Progenitor cell of endocrine pancreas (in vitro differentiated cells): ENCODE results near the gene PLIN1. TPM values are rescaled to one million over a fixed set of nuclear protein-coding genes. Genes with fewer than 3 reads are reported as not detected.

Experiments used
- DNase-seq: peaks from one replicate; pipeline ENCODE4 v3.0.0; 2021; ENCODE audit warnings: low spot score; ENCODE audit not compliant: unreplicated experiment
- H3K27ac Mint-ChIP-seq: 2 replicates; pipeline ENCODE4 v1.8.0; 2021; ENCODE audit warnings: mild to moderate bottlenecking, moderate library complexity, mixed read lengths
- H3K27me3 Mint-ChIP-seq: 2 replicates; pipeline ENCODE4 v1.8.0; 2021; ENCODE audit warnings: mixed read lengths
- H3K36me3 Mint-ChIP-seq: 2 replicates; pipeline ENCODE4 v1.8.0; 2022; ENCODE audit warnings: mixed read lengths; ENCODE audit not compliant: insufficient read depth
- H3K4me1 Mint-ChIP-seq: 2 replicates; pipeline ENCODE4 v1.8.0; 2021; ENCODE audit warnings: low read depth, mixed read lengths
- H3K4me3 Mint-ChIP-seq: 2 replicates; pipeline ENCODE4 v1.8.0; 2021; ENCODE audit warnings: low read depth, mild to moderate bottlenecking, moderate library complexity, mixed read lengths
- H3K9me3 Mint-ChIP-seq: 2 replicates; pipeline ENCODE4 v1.8.0; 2021; ENCODE audit warnings: low read depth, mixed read lengths
- total RNA-seq: library from RNA; stranded (reverse); gene quantifications from 2 replicates; pipeline ENCODE4 v1.2.1, GENCODE V29; 2021
- TF ChIP-seq, protein P1 (sequence below): fragments of 200-600 bp; sonication (generic); IDR thresholded peaks from one replicate; pipeline ENCODE4 v1.5.0; 2021; ENCODE audit warnings: antibody characterized with exemption, mild to moderate bottlenecking; ENCODE audit not compliant: unreplicated experiment

Gene PLIN1
- total RNA-seq, 1 donor from 2014 or later: 0.24 TPM

DNA sequence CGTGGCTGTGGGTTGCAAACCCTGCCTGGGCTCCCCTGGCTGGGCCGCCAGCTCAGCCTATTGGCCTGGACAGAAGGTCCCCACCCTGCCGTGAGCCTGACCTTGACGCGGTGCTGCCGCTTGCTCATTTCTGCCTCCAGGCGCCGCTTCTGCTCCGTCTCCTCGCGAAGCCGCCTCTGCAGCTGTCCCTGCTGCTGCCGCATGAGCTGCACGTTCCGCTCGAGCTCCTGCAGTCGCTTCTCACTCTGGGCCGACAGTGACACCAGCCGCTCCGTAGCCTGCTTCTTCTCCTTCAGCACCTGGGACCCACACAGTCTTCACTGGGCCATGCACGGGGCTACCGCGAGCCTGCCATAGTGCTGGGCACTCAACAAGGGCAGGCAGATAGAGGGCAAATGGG is 45.6 kb downstream of the PLIN1 start:
- H3K9me3 Mint-ChIP-seq: no peaks in the 10 kb centered on the region
- H3K27me3 Mint-ChIP-seq: no peaks in the 10 kb centered on the region
- no peak overlapping the region for H3K27ac Mint-ChIP-seq

DNA sequence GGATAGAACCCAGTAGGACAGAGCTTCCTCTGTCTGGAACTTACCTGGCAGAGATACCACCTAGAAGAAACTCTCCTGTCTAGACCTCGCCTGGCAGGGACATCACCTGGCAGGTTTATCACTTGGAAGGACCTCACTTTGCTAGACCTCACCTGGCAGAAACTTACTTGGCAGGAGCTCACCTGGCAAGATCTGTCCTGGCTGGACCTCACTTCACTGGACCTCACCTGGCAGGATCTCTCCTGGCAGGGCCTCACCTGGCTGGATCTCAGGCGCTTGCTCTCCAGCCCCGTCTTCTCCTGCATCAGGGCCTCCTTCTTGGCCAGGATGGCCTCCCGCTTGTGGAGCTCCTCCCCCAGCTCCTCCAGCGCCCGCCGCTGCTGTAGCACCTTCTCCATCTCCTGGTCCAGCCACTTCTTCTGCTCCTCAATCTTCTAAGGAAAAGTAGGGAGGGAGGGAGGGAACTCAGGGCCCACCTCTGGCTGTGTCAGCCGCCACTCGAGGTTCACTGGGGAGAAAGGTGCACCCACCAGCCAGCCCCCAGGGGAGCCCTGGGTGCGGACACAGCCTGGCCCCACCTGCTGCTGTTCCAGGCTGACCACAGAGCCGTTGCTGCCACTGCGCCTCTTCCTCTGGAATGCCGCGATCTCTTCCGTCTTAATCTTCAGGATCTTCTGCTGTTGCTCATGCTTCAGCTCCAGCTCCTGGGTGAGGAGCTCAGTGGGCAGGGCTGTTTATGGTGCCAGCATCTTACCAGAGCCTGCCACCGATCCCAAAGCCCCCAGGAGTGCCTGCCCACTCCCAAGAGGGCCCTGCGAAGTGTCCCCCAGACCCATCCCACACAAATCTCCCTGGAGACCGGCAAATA is 46.4 kb downstream of the PLIN1 start:
- Mint-ChIP-seq H3K4me3 (no peak overlapping the region), H3K36me3 (peaks cover 47% of the 10 kb centered on the region), H3K27me3 (no peaks in the 10 kb centered on the region), H3K9me3 (no peaks in the 10 kb centered on the region), H3K27ac (peak overlapping the region; percentile 41), H3K4me1 (no peaks in the 10 kb centered on the region)
- TF ChIP-seq, protein P1, sequence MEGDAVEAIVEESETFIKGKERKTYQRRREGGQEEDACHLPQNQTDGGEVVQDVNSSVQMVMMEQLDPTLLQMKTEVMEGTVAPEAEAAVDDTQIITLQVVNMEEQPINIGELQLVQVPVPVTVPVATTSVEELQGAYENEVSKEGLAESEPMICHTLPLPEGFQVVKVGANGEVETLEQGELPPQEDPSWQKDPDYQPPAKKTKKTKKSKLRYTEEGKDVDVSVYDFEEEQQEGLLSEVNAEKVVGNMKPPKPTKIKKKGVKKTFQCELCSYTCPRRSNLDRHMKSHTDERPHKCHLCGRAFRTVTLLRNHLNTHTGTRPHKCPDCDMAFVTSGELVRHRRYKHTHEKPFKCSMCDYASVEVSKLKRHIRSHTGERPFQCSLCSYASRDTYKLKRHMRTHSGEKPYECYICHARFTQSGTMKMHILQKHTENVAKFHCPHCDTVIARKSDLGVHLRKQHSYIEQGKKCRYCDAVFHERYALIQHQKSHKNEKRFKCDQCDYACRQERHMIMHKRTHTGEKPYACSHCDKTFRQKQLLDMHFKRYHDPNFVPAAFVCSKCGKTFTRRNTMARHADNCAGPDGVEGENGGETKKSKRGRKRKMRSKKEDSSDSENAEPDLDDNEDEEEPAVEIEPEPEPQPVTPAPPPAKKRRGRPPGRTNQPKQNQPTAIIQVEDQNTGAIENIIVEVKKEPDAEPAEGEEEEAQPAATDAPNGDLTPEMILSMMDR: no peak
- DNase-seq: no peak

More for the DNA sequence above, 45.6 kb downstream of the PLIN1 start:
- Mint-ChIP-seq H3K4me1 (no peaks in the 10 kb centered on the region), H3K36me3 (peaks cover 44% of the 10 kb centered on the region), H3K4me3 (no peak overlapping the region)
- TF ChIP-seq, protein P1: no peak
- no peak for DNase-seq

DNA sequence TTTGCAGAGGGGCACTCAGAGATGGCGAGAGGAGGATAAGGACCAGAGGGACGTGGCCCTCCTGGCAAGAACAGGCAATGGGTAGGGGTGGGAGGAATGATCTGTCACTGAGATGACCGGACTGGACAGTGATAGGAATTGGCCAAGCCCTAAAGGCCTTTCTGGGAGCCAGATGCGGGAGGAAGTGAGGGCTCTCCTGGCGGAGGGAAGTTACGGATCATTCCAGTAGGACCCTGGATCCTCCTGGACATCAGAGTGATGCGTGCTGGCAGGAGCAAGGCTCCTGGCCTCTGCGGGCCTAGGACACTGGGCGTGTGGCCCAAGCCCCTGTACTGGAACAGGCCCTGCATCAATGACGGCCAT is 47.3 kb downstream of the PLIN1 start:
- TF ChIP-seq, protein P1: no peak
- H3K9me3 Mint-ChIP-seq: no peaks in the 10 kb centered on the region
- DNase-seq: no peak
- no peak overlapping the region for H3K4me3 Mint-ChIP-seq
- peaks cover 46% of the 10 kb centered on the region for H3K36me3 Mint-ChIP-seq
- H3K27me3 Mint-ChIP-seq: no peaks in the 10 kb centered on the region
- H3K27ac Mint-ChIP-seq: peak overlapping the region; percentile 16
- H3K4me1 Mint-ChIP-seq: no peaks in the 10 kb centered on the region

DNA sequence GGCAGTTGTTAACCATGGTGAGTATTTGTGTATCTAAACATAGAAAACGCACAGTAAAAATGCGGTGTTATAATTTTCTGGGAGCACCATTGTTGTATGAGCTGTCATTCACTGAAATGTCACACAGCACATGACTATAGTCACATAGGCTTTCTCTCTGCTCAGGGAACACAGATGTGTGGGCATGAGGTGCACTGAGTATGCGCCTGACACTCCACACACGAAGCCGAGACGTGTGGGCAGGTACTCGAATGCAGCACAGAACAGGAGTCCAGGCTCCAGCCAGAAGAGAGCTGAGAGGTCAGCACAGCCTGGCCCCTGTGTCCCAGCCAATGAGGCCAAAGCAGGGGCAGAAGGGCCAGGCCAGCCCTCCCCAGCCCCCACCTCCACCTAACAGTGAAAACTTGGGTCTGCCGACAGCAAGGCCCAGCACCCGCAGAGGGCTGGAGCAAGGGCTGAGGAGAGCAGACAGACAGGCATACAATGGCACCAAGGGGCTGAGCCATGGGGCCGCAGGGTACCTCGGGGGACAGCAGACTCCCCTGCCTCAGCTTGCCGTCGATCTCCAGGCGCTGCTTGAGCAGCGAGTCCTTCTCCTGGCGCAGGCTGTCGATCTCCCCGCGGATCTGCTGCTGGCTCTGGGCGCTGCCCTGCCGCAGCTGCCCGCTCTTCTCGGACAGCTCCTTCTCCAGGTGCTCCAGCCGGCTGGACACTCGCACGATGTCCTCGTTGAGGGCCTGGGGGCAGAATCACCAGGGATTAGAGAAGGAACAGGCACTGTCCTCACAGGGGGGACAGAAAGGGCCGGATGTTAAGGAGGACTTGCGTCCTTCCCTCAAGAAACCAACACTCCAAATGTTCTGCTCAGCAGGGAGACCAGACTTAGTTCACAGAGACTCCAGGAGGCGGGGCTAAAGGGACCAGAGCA is 47.9 kb downstream of the PLIN1 start:
- Mint-ChIP-seq H3K4me1 (no peaks in the 10 kb centered on the region), H3K4me3 (no peak overlapping the region), H3K36me3 (peaks cover 46% of the 10 kb centered on the region), H3K27me3 (no peaks in the 10 kb centered on the region), H3K9me3 (no peaks in the 10 kb centered on the region), H3K27ac (peak overlapping the region; percentile 16)
- TF ChIP-seq, protein P1: no peak
- no peak for DNase-seq

DNA sequence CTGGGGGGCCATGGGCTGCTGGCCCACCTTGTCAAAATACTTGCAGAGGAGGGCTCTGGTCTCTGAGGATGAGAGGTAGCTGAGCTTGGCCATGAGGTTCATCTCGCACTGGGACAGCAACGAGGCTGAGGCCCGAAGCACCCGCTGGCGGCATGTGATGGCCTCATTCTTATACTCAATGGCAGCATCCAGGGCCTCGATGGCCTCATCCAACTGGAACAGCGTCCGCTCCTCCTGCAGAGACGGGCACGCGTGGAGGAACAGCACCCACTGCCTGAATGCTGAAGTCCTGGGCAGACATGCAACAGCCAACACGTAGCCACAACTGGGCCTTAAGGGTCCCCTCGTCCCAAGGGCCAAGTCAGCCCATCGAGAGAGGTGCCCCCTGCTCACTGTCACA is 48.9 kb downstream of the PLIN1 start:
- Mint-ChIP-seq H3K27ac (no peak overlapping the region), H3K27me3 (no peaks in the 10 kb centered on the region), H3K4me3 (no peak overlapping the region), H3K4me1 (no peaks in the 10 kb centered on the region), H3K36me3 (peaks cover 42% of the 10 kb centered on the region), H3K9me3 (no peaks in the 10 kb centered on the region)
- DNase-seq: no peak
- TF ChIP-seq, protein P1: no peak
